SK-N-DZ (cell line): ENCODE results near the gene SPON1.

Experiments used
- small RNA-seq, 2 experiments: library from RNA; depleted of rRNA; stranded (forward); fragments of <200 nt; gene quantifications; one replicate each; pipeline ENCODE3, GENCODE V24; 2014

Gene SPON1

Small RNA genes lying within 50 kb of the gene (small RNA-seq; reads per million reads assigned to genes)
- 0 to 0.04 reads per million in 2 experiments for gene RNA5SP332
